BE2C (cell line): ENCODE data around the gene BTNL9.

Experiments
- DNase-seq: peaks from one replicate; pipeline ENCODE4 v3.0.0-alpha.2; 2020
- H3K27me3 ChIP-seq: fragments of 250-450 bp; sonication (Bioruptor Pico); 2 replicates; pipeline ENCODE4 v1.5.1; 2020; ENCODE audit warnings: mild to moderate bottlenecking
- H3K36me3 ChIP-seq: fragments of 250-450 bp; sonication (Bioruptor Pico); 2 replicates; pipeline ENCODE4 v1.5.1; 2020; ENCODE audit warnings: mild to moderate bottlenecking
- H3K4me1 ChIP-seq: fragments of 250-450 bp; sonication (Bioruptor Pico); 2 replicates; pipeline ENCODE4 v1.5.1; 2020
- H3K4me3 ChIP-seq: 2 replicates; pipeline ENCODE4 v1.5.1; 2011; ENCODE audit warnings: low read depth, low read length
- H3K9me3 ChIP-seq: fragments of 250-450 bp; sonication (Bioruptor Pico); 2 replicates; pipeline ENCODE4 v1.5.1; 2020
- CTCF ChIP-seq: IDR thresholded peaks from 2 replicates; pipeline ENCODE4 v1.5.1; 2012; ENCODE audit warnings: mild to moderate bottlenecking, low read depth, low read length

BTNL9 gene

DNA sequence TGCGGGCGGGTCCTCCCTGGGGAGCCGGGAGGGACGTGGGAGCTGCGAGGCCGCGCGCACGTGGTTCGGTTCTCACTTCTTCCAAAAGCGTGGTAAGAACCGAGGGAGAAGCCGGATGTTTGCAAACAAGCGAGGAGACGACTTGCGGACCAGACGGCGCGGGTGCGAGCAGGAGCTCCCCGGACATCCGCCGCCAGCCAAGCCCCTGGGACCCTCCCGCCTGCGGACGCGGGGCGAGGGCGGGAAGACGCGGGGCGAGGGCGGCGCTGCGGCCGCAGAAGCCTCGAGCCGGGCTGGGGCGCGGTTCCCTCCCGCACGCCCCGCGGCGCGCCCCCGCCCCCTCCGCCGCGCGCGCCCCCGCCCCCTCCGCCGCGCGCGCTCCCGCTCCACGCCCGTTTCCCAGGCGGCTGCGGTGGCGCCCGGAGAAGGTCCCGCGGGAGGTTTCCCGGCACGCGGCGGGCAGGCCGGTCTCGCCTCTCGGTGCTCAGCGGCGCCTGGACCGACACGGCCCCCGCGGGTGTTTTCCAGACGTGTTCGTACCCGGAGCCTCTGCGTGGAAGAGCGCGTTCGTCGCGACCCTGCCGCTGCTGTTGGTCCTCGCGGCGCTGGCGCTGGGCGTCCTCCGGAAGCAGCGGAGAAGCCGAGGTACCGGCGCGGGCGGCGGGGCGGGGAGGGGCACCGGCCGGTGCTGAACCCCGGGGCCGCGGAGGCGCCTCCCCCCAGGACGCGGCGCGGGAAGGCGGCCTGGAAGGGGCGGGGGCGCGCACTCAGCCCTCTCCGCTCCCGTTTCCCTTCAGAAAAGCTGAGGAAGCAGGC lies 12.8 kb downstream of the BTNL9 start:
- Histone ChIP-seq H3K36me3 (no peaks in the 10 kb centered on the region), H3K4me3 (no peak overlapping the region), H3K27me3 (peaks cover 67% of the 10 kb centered on the region)

DNA sequence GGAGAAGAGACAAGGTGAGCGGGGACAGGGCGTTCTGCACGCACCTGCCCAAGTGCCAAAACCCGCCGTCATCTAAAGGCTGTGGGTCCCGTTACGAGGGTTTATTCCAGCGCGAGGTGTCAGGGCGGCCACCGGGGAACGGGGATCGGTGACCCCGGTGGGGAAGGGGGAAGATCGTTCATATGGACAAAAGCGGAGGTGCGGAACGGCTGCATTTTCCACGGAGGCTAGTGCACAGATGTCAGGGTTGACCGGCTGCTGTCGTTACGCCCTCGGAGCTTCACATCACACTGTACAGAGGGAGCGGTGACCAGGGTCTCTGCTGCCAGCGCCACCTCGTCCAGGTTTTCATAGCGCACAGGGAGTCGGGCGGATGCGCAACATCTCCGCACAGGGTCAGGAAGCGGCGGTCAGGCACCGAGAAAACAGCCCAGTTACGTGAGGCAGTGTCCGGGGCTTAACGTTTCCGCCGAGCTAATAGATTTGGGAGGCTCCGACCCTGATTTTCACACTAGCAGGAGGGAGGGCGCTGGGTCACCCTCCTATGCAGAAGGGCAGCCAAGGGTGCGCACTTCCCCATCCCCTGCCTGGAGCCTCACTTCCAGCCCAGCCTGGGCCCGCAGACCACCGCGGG lies 13.5 kb downstream of the BTNL9 start:
- Histone ChIP-seq H3K4me1 (no peaks in the 10 kb centered on the region), H3K9me3 (no peaks in the 10 kb centered on the region; the same call in 1 of the 2 replicates), H3K36me3 (no peaks in the 10 kb centered on the region), H3K27me3 (peaks cover 74% of the 10 kb centered on the region), H3K4me3 (no peak overlapping the region)
- DNase-seq = no peak
- TF ChIP-seq CTCF = no peak

More for the DNA sequence above, 12.8 kb downstream of the BTNL9 start:
- no peak for DNase-seq
- no peak for TF ChIP-seq CTCF
- Histone ChIP-seq H3K9me3 (no peaks in the 10 kb centered on the region; the same call in 1 of the 2 replicates), H3K4me1 (no peaks in the 10 kb centered on the region)

DNA sequence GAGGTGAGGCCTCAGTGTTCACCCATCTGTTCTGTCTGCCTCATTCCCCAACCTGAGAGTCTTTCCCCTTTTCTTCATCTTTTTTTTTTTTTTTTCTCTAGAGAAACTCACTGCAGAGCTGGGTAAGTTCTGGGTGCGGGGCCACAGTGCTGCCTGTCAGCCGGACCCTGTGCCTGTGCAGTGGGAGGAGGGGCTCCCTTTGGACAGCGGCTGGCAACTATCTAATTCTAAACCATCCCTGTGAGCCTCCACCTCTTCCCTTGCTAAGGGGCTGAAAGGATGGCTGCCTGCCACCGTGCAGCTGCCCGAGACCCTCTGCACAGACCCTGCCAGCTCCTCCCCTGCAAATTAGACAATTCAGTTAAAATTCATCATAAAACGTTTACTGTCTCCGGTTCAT lies 14.1 kb downstream of the BTNL9 start:
- no peaks in the 10 kb centered on the region for H3K4me1 ChIP-seq
- no peaks in the 10 kb centered on the region; the same call in 1 of the 2 replicates for H3K9me3 ChIP-seq
- H3K27me3 ChIP-seq = peaks cover 79% of the 10 kb centered on the region
- no peak for TF ChIP-seq CTCF
- H3K36me3 ChIP-seq = no peaks in the 10 kb centered on the region
- no peak for DNase-seq
- no peak overlapping the region for H3K4me3 ChIP-seq

- Histone ChIP-seq H3K4me3 (no peak overlapping the region), H3K36me3 (no peaks in the 10 kb centered on the region), H3K27me3 (peaks cover 81% of the 10 kb centered on the region), H3K9me3 (no peaks in the 10 kb centered on the region; the same call in 1 of the 2 replicates), H3K4me1 (no peaks in the 10 kb centered on the region)
- DNase-seq = no peak
- no peak for TF ChIP-seq CTCF
These were observed 14.9 kb downstream of the BTNL9 start for GRCh38 chr5:181054871-181055459.

GRCh38 chr5:181056431-181056830 lies 16.4 kb downstream of the BTNL9 start:
- H3K27me3 ChIP-seq = peaks cover 80% of the 10 kb centered on the region
- no peaks in the 10 kb centered on the region for H3K4me1 ChIP-seq
- H3K36me3 ChIP-seq = no peaks in the 10 kb centered on the region
- H3K9me3 ChIP-seq = no peaks in the 10 kb centered on the region
- TF ChIP-seq CTCF = no peak
- no peak for DNase-seq
- H3K4me3 ChIP-seq = no peak overlapping the region

- no peaks in the 10 kb centered on the region for H3K4me1 ChIP-seq
- no peaks in the 10 kb centered on the region for H3K9me3 ChIP-seq
- no peak for TF ChIP-seq CTCF
- no peak for DNase-seq
- H3K4me3 ChIP-seq = no peak overlapping the region
- H3K36me3 ChIP-seq = no peaks in the 10 kb centered on the region
- H3K27me3 ChIP-seq = peaks cover 77% of the 10 kb centered on the region
These were observed 18.3 kb downstream of the BTNL9 start for GRCh38 chr5:181058321-181058720.
